OCI-LY7 (cell line): Measurements from ENCODE around the gene PHACTR2. TPM values are rescaled to one million over a fixed set of nuclear protein-coding genes. Genes with fewer than 3 reads are reported as not detected.

ENCODE experiments used
- BruUV-seq: library from RNA; stranded (reverse); fragments of 400-500 nt; replicated peaks from 2 replicates; lab custom pipeline; 2021; lab: Mats Ljungman, UMichigan
- CTCF ChIA-PET: fragments of 300-600 bp; sonication (Branson Sonifier 250); formaldehyde crosslinking; loops from one replicate; lab custom pipeline; 2022; ENCODE audit warnings: antibody characterized with exemption; ENCODE audit not compliant: unreplicated experiment; lab: Charles Lee
- POLR2A ChIA-PET: fragments of 300-600 bp; sonication (Branson Sonifier 250); formaldehyde crosslinking; loops from one replicate; lab custom pipeline; 2022; ENCODE audit warnings: antibody characterized with exemption; lab: Charles Lee
- DNase-seq: peaks from one replicate; pipeline ENCODE4 v3.0.0-alpha.2; 2015; ENCODE audit warnings: low spot score
- H2AFZ ChIP-seq: fragments of 200-600 bp; sonication (generic), shearing (Covaris generic); 2 replicates; pipeline ENCODE4 v1.6.1; 2014; ENCODE audit warnings: mild to moderate bottlenecking, antibody characterized with exemption, low read length, moderate library complexity
- H3K27ac ChIP-seq: fragments of 200-600 bp; sonication (generic); 2 replicates; pipeline ENCODE4 v1.5.1; 2014; ENCODE audit warnings: mixed run types, low read depth, mild to moderate bottlenecking, moderate library complexity, low read length, inconsistent platforms; ENCODE audit not compliant: poor library complexity, severe bottlenecking
- H3K36me3 ChIP-seq: fragments of 200-600 bp; sonication (generic); 2 replicates; pipeline ENCODE4 v1.6.1; 2014; ENCODE audit warnings: mild to moderate bottlenecking, antibody characterized with exemption, low read length, moderate library complexity, mixed read lengths; ENCODE audit not compliant: insufficient read depth
- H3K4me1 ChIP-seq: fragments of 200-600 bp; sonication (generic); 2 replicates; pipeline ENCODE4 v1.5.1; 2014; ENCODE audit warnings: mild to moderate bottlenecking, low read length; ENCODE audit not compliant: insufficient read depth, poor library complexity, severe bottlenecking
- H3K4me2 ChIP-seq: fragments of 200-600 bp; sonication (generic); 2 replicates; pipeline ENCODE4 v1.6.1; 2014; ENCODE audit warnings: mild to moderate bottlenecking, low read length
- H3K4me3 ChIP-seq: fragments of 200-600 bp; sonication (generic); 2 replicates; pipeline ENCODE4 v1.5.1; 2014; ENCODE audit warnings: mild to moderate bottlenecking, low read depth, low read length; ENCODE audit not compliant: poor library complexity, severe bottlenecking
- H3K79me2 ChIP-seq: fragments of 200-600 bp; sonication (generic); 2 replicates; pipeline ENCODE4 v1.6.1; 2016; ENCODE audit warnings: low read depth, mild to moderate bottlenecking, low read length, moderate library complexity, mixed read lengths; ENCODE audit not compliant: insufficient read depth
- H3K9me2 ChIP-seq: fragments of 200-600 bp; sonication (generic); 2 replicates; pipeline ENCODE4 v1.6.1; 2016; ENCODE audit warnings: mild to moderate bottlenecking, low read length, mixed read lengths; ENCODE audit not compliant: insufficient read depth
- H3K9me3 ChIP-seq: fragments of 200-600 bp; sonication (generic); 2 replicates; pipeline ENCODE4 v1.6.1; 2014; ENCODE audit warnings: mild to moderate bottlenecking, mixed run types, low read length, mixed read lengths
- H4K20me1 ChIP-seq: fragments of 200-600 bp; sonication (generic); 2 replicates; pipeline ENCODE4 v1.6.1; 2014; ENCODE audit warnings: mild to moderate bottlenecking, antibody characterized with exemption, low read length, moderate library complexity, mixed read lengths; ENCODE audit not compliant: insufficient read depth
- CTCF ChIP-seq: fragments of 200-600 bp; sonication (generic); conservative IDR thresholded peaks from 2 replicates; pipeline ENCODE4 v1.5.1; 2014; ENCODE audit warnings: mild to moderate bottlenecking, antibody characterized with exemption, low read length, moderate library complexity, mixed read lengths
- EZH2phosphoT487 ChIP-seq: fragments of 200-600 bp; sonication (generic); IDR thresholded peaks from 2 replicates; pipeline ENCODE4 v1.6.1; 2018; ENCODE audit warnings: low read depth, borderline replicate concordance, mild to moderate bottlenecking, mixed run types, antibody characterized with exemption, low read length, moderate library complexity, mixed read lengths
- intact Hi-C: fragments of 100-400 bp; cut with micrococcal nuclease; formaldehyde crosslinking; loops from one replicate; pipeline ENCODE4 v1.10.0; 2022; ENCODE audit not compliant: unreplicated experiment
- total RNA-seq, 2 experiments: library from RNA; depleted of rRNA in 1 of 2; stranded (reverse); fragments of >200 nt in 1 of 2; shearing (Covaris generic) in 1 of 2; gene quantifications; 2 replicates each; pipeline ENCODE4 v1.2.3, GENCODE V29; 2014 to 2022

The PHACTR2 gene
- total RNA-seq, 2 experiments from 2014 or later: 0.06 to 5.4 TPM

GRCh38 chr6:143840595-143841265 lies 163.0 kb downstream of the PHACTR2 start:
- TF ChIP-seq EZH2phosphoT487 (no peak), CTCF (no peak)
- peaks cover 13% of the 10 kb centered on the region for H3K4me1 ChIP-seq
- intact Hi-C loops: loop anchor here (5.0 to 10.0 kb wide), 6 partner anchors 224 to 896 kb away; partner anchors contain the start of genes ADAT2, HIVEP2 and PEX3
- ChIA-PET POLR2A (interaction anchor here (0.5 kb wide), 1 partner anchor 221 kb away, joined by 3 read pairs; no protein-coding TSS in a partner anchor), CTCF (no interaction called here)
- DNase-seq: no peak
- no peaks in the 10 kb centered on the region for H3K9me2 ChIP-seq
- H3K36me3 ChIP-seq: peaks cover 12% of the 10 kb centered on the region
- no peak overlapping the region for H2AFZ ChIP-seq
- H4K20me1 ChIP-seq: no peaks in the 10 kb centered on the region
- no TSS peak for BruUV-seq
- H3K4me3 ChIP-seq: no peak overlapping the region
- H3K79me2 ChIP-seq: peaks cover 26% of the 10 kb centered on the region
- H3K4me2 ChIP-seq: no peak overlapping the region
- no peaks in the 10 kb centered on the region for H3K9me3 ChIP-seq
- H3K27ac ChIP-seq: no peak overlapping the region

GRCh38 chr6:143842461-143842901 lies 164.7 kb downstream of the PHACTR2 start:
- Histone ChIP-seq H3K79me2 (peaks cover 37% of the 10 kb centered on the region), H3K36me3 (peaks cover 30% of the 10 kb centered on the region), H2AFZ (peak overlapping the region; percentile 74), H3K4me3 (peak overlapping the region; percentile 98), H3K4me1 (peaks cover 13% of the 10 kb centered on the region), H3K9me3 (no peaks in the 10 kb centered on the region), H3K9me2 (no peaks in the 10 kb centered on the region), H4K20me1 (no peaks in the 10 kb centered on the region), H3K27ac (peak overlapping the region; percentile 48), H3K4me2 (peak overlapping the region; percentile 67)
- TSS peak; percentile 100 for BruUV-seq
- TF ChIP-seq CTCF: no peak
- no peak for TF ChIP-seq EZH2phosphoT487
- POLR2A ChIA-PET: interaction anchor here (0.7 to 2.3 kb wide), 5 partner anchors 17 to 905 kb away, joined by 3 to 10 read pairs (median 5); partner anchors contain the start of genes ADAT2 and PEX3
- DNase-seq: no peak
- intact Hi-C loops: loop anchor here (5.0 to 10.0 kb wide), 6 partner anchors 222 to 898 kb away; partner anchors contain the start of genes ADAT2, HIVEP2 and PEX3
- CTCF ChIA-PET: no interaction called here
